Fibroblast of upper back skin (primary cell): ENCODE data around the gene ALG14.

Experiments
- DNase-seq: peaks from one replicate; pipeline ENCODE4 v3.0.0-alpha.2; 2013

The ALG14 gene

GRCh38 chr1:94979656-94980581 is 92.8 kb downstream of the ALG14 start:
- DNase-seq, result no peak

GRCh38 chr1:94979131-94979530 is 93.6 kb downstream of the ALG14 start:
- no peak for DNase-seq

DNA sequence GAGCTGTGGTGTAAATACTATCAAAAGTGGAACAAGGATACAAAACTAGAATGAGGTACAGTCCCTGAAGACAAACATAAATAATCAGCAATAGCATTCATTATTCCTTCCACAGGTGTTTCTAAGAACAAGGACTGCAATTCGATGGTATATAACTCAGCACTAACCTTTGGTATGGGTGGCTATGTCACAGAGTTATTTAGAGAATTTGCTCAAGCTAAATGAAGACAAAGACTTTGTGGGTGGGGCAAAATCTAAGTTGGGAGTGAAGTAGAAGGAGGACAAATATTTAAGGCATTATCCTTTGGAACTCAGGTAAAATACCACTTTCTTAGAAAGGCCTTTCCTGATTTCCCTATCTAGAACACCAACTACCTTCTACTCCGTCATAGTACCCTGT is 94.3 kb downstream of the ALG14 start:
- DNase-seq, result no peak

DNA sequence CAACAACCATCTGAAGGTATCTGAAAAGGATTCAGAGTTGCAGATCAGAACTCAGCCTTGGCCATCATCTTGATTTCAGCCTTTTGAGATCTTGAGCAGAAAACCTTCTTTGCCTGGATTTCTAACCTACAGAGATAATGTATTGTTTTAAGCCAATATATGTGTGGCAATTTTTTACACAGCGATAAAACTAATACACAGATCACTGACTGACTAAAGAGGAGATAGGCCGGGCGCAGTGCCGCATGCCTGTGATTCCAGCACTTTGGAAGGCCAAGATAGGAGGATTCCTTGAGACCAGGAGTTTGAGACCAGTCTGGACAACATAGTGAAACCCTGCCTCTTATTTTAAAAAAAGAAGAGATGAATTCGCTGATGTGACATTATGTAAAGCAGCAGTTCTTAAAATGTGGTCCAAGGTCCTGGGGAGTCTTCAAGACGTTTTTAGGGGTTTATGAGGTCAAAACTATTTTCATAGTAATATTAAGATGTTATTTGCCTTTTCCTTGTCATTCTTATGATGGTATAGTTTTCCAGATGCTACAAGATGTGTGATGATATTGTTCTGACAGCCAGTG is 95.7 kb downstream of the ALG14 start:
- no peak for DNase-seq

- DNase-seq, result peak; percentile 94
Observed at GRCh38 chr1:94974824-94975223, 97.9 kb downstream of the ALG14 start.

DNA sequence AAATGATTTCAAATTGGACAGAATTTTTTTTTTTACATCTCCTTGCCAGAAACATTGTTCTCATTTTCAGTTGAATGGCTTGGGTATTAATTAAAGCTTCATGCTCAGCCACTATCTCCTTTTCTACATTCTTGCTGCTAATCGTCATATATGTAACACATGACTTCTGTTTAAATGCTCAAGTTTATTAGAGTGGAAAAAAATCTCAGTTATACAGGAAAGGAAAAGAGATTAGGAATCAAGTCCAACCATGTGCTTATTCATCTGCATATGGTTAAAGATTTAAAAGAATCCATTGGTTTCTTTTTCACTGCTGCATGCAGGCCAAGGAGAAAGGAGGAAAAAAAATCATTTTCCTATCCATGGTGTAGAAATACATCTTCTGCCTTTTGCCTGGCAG is 98.5 kb downstream of the ALG14 start:
- DNase-seq, result peak; percentile 84

DNA sequence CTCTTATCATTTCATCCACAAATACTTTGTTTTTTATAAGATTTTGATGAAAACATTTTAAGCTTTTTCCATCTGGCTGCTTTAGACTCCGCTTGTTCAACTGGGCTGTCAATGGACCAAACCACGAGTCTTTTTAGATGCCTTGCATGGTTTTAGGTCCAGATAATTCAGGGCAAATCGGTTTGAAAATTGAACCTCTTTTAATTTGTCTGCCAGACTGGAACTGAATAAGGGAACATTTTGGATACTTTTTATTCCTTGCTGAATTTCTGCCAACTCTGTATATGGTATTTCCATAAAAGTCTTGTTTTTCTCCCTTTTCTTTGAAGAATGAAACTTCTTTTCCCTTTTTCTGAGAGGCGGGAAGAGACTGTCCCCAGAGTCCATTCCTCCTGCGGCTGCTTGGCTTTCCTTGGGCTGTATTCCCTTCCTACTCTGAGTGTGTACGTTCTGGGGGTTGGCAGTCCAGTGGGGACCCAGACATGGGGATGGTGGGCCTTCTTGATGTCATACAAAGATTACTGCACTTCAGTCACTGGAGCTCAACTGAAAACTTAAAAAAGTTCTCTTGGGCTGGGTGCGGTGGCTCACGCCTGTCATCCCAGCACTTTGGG is 99.3 kb downstream of the ALG14 start:
- DNase-seq, result peak; percentile 66

DNA sequence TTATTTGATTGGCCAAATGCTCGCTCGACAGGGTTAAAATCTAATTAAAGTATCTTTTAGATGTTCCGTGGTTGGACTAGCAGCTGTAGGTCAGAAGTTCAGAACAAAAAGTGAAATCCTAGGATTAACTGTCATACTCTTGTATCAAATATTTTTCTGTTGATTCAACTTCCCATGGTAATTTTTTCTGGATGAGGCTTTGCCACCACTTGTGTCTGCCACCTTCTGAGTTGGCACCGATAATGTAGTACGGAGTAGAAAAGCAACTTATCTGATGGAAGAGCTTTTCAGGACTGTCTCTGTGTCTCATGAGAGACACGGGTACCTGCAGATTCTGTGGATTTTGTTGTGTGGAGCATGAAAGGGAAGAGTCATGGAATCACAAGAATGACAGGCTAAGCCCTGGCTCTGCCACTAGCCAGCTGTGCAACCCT is 101.2 kb downstream of the ALG14 start:
- peak; percentile 55 for DNase-seq

DNA sequence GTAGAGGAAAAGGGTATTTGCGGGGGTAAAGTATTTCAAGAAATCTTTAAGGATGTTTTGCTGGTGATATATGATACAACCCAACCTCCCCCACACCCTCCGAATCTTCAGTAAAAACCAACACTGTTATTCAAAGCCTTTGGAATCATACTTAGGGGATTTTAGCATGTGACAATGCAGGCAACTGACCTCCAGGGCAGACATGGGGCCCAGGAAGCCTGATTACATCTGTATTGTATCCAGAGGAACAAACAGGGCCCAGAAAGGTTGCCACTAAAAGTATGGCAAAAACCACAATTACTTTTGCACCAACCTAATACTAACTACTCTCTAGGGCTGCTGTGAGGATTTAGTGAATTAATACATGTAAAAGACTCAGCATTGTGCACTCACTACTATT is 102.0 kb downstream of the ALG14 start:
- no peak for DNase-seq

DNA sequence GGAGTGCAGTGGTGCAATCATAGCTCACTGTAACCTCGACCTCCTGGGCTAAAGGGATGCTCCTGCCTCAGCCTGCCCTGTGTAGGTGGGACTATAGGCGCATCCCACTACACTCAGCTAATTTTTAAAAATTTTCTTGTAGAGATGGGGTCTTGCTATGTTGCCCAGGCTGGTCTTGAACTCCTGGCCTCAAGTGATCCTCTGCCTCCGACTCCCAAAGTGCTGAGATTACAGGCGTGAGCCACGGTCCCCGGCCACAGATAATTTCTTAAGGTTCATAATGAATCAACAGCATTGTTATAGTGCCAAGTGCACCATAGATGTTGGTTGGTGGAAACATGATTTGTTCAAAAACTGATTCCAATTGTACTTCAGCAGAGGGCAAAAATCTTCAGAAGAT is 103.6 kb downstream of the ALG14 start:
- DNase-seq, result no peak

DNA sequence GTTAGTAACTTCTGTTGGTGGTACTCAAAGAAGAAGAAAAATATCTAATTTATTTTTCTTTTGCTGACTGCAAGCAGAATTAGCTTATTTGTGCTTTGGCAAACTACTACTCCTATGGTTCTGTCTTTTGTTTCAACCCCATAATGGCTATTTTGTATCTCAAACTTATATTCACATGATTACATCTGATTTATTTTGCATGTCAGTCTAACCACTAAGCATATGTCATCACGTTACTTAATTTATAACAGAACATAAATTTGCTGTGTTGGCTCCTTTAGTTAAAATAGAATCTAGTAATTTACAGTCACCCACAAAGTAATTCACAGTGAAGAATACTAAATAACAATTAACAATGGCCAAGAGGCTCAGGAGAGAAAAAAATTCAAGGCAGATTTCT is 106.7 kb downstream of the ALG14 start:
- peak; percentile 30 for DNase-seq

- DNase-seq, result no peak
Observed at GRCh38 chr1:94963864-94964263, 108.9 kb downstream of the ALG14 start.

GRCh38 chr1:94962409-94963265 is 110.1 kb downstream of the ALG14 start:
- peak; percentile 28 for DNase-seq

- DNase-seq, result no peak
Observed at GRCh38 chr1:94961988-94962387, 110.8 kb downstream of the ALG14 start.

DNA sequence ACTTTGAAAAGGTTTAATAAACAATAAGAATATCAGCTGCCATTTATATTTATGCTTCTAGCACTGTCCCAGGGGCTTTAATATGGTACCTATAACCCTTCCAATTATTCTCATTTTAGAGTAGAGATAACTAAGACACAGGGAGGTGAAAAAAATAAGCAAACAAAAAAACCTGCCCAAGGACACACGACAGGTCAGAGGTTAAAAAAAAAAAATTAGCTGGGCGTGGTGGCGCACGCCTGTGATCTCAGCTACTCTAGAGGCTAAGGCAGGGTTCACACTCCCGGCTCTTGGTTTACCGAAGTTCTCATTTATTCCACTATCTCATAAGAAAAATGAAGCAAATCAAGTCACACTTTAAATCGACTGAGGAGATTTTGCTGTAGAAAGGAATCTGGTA is 111.2 kb downstream of the ALG14 start:
- DNase-seq, result no peak

- DNase-seq, result no peak
Observed at GRCh38 chr1:94958081-94958480, 114.7 kb downstream of the ALG14 start.

DNA sequence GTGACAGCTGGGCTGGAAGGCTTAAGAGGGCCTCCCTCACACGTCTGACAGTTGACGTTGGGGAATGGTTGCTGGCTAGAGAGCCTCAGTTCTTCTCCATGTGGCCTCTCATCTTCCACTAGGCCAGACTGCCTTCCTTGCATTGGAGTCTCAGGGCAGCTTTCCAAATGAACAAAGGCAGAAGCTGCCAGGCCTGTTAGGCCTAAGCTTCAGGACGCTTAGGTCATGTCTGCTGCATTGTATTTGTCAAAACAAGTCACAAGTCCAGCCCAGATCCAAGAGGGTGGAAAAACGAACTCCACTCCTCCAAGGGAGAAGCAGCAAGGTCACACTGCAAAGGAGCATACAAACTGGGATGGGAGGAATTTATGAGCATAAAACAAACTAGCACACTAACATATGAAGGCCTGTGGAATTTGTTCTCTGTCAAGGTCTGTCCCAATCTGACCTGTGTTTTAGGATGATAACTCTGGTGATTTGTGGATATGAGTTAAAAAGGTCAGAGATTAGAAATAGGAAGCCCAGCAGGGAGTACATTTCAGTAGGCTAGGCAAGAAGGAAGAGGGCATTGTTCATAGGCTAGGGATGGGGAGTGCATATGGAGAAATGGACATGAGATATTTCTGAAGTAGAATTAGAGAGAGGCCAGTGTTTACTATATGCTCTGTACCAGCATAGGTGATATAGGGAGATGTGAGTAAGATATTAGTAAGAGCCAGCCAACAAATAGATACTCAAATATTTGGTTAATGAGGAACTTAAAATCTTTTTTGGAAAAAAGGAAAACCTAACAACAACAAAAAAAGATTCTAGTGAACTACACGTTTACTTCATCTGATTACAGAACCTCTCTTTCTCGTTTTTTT is 116.8 kb downstream of the ALG14 start:
- DNase-seq, result peak; percentile 11

DNA sequence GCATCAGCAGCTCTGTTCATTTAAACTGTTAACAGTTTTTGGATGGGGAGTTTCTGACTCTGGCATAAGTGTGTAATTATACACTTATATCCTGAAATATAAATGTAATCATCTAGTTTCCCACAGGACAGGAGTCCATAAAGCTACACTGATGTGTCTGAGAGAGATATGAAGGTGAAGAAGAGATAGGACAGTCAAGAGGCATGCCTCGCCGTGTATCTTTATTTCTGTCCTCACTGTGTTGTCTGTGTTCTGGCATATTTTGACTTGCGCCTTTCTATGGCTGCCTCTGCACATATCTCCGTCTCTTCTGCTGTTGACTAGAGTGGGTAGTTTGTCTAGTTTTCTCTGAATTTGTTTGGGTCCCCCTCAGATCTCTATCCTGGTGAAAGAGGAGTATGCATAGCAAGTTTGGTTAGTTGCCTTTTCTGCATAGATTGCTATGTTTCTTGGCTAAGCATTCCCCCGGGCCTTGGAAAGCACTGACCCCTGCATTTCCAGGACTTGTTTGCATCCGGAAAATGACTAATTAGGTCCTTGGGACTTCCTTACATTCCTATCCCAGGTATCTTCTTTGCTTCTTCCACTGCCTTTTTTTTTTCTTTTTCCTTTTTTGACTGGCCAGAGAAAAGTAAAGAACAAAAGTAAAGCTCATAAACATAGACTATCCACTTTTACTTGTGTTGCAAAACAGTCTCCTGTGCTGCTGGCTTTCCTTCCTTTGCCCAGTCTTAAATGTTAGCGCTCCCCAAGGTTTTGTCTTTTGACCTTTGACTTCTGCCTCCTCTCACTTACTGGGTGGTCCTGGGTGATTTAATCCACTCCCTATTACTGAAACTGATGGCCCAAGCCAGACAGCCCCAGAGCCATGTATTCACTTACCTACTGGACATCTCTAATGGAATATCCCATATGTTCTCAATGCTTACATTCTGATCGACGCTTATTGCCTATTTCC is 118.2 kb downstream of the ALG14 start:
- DNase-seq, result no peak

DNA sequence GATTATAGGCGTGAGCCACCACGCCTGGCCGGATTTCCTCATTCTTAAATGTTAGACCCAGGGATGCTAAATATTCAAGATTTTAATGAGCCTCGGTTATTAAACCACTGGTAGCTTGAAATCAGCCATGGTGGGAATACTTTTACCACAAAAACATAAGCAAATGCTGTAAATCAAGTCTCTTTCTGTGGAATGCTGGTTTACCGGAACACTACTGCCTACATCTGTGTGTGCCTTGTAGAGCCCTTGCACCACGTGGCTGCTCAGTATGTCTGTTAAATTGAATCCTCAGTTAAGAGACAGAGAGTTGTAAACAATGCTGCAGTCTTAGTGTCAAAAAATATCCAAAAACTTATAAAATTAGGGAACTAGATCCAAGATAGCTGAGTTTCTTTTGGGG is 119.0 kb downstream of the ALG14 start:
- peak; percentile 50 for DNase-seq

DNA sequence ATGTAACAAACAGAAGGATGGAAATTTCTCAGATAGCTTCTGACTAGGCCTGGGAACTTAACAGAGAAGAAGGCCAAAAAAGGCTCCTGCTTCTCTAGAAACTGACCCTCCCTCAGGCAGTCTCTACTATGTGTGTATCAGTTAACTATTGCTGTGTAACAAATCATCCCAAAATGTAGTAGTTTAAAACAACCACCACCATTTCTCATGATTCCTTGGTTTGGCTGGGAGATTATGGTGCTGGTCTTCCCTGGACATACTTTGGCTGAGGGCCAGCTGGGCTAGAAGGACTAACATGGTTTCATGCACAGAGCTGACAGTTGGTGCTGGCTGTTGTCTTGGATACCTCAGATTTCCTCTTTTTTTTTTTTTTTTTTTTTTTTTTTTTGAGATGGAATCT is 119.6 kb downstream of the ALG14 start:
- DNase-seq, result no peak

- no peak for DNase-seq
Observed at GRCh38 chr1:94952539-94952938, 120.2 kb downstream of the ALG14 start.
